BE2C (cell line): ENCODE measurements around the gene EFEMP1.
"Not testable (repeated sequence)": the region's sequence is repeated elsewhere in the genome, so short reads cannot be mapped to it uniquely, and the experiment has no call there.

Experiments
- DNase-seq: peaks from one replicate; pipeline ENCODE4 v3.0.0-alpha.2; 2020
- H3K27me3 ChIP-seq: fragments of 250-450 bp; sonication (Bioruptor Pico); 2 replicates; pipeline ENCODE4 v1.5.1; 2020; ENCODE audit warnings: mild to moderate bottlenecking
- H3K36me3 ChIP-seq: fragments of 250-450 bp; sonication (Bioruptor Pico); 2 replicates; pipeline ENCODE4 v1.5.1; 2020; ENCODE audit warnings: mild to moderate bottlenecking
- H3K4me1 ChIP-seq: fragments of 250-450 bp; sonication (Bioruptor Pico); 2 replicates; pipeline ENCODE4 v1.5.1; 2020
- H3K4me3 ChIP-seq: 2 replicates; pipeline ENCODE4 v1.5.1; 2011; ENCODE audit warnings: low read depth, low read length
- H3K9me3 ChIP-seq: fragments of 250-450 bp; sonication (Bioruptor Pico); 2 replicates; pipeline ENCODE4 v1.5.1; 2020
- TF ChIP-seq, protein P1 (sequence below): IDR thresholded peaks from 2 replicates; pipeline ENCODE4 v1.5.1; 2012; ENCODE audit warnings: mild to moderate bottlenecking, low read depth, low read length

EFEMP1 gene

DNA sequence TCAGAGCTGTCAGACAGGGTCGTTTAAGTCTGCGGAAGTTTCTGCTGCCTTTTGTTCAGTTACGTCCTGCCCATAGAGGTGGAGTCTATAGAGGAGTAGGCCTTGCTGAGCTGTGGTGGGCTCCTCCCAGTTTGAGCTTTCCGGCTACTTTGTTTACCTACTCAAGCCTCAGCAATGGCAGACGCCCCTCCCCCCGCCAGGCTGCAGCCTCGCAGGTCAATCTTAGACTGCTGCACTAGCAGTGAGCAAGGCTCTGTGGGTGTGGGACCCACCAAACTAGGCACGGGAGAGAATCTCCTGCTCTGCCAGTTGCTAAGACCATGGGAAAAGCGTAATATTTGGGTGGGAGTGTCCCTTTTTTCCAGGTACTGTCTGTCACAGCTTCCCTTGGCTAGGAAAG, 86.5 kb downstream of the EFEMP1 start:
- H3K9me3 ChIP-seq = no peaks in the 10 kb centered on the region
- H3K4me3 ChIP-seq = no peak overlapping the region
- no peaks in the 10 kb centered on the region for H3K4me1 ChIP-seq
- no peaks in the 10 kb centered on the region for H3K36me3 ChIP-seq
- H3K27me3 ChIP-seq = no peaks in the 10 kb centered on the region
- DNase-seq = no peak
- TF ChIP-seq, protein P1, sequence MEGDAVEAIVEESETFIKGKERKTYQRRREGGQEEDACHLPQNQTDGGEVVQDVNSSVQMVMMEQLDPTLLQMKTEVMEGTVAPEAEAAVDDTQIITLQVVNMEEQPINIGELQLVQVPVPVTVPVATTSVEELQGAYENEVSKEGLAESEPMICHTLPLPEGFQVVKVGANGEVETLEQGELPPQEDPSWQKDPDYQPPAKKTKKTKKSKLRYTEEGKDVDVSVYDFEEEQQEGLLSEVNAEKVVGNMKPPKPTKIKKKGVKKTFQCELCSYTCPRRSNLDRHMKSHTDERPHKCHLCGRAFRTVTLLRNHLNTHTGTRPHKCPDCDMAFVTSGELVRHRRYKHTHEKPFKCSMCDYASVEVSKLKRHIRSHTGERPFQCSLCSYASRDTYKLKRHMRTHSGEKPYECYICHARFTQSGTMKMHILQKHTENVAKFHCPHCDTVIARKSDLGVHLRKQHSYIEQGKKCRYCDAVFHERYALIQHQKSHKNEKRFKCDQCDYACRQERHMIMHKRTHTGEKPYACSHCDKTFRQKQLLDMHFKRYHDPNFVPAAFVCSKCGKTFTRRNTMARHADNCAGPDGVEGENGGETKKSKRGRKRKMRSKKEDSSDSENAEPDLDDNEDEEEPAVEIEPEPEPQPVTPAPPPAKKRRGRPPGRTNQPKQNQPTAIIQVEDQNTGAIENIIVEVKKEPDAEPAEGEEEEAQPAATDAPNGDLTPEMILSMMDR = no peak

DNA sequence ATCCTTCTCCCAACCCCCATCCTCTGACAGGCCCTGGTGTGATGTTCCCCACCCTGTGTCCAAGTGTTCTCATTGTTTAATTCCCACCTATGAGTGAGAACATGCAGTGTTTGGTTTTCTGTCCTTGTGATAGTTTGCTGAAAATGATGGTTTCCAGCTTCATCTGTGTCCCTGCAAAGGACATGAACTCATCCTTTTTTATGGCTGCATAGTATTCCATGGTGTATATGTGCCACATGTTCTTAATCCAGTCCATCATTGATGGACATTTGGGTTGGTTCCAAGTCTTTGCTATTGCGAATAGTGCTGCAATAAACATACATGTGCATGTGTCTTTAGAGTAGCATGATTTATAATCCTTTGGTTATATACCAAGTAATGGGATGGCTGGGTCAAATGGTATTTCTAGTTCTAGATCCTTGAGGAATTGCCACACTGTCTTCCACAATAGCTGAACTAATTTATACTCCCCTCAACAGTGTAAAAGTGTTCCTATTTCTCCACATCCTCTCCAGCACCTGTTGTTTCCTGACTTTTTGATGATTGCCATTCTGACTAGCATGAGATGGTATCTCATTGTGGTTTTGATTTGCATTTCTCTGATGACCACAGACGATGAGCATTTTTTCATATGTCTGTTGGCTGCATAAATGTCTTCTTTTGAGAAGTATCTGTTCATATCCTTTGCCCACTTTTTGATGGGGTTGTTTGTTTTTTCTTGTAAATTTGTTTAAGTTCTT, 91.7 kb downstream of the EFEMP1 start:
- not testable (repeated sequence) for DNase-seq, H3K27me3 ChIP-seq, H3K4me1 ChIP-seq, H3K36me3 ChIP-seq, H3K9me3 ChIP-seq, H3K4me3 ChIP-seq

DNA sequence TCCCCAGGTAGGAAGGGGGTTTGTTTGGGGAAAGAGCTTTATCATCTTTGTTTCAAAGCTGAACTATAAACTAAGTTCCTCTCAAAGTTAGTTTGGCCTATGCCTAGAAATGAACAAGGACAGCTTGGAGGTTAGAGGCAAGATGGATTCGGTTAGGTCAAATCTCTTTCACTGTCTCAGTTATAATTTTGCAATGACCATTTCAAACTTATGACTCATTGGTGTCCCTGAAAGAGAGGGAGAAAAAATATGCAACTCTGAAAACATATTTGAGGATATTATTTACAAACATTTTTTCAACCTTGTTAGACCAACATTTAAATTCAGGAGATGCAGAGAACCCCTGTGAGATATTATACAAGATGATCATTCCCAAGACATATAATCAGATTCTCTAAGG, 95.7 kb downstream of the EFEMP1 start:
- H3K36me3 ChIP-seq = no peaks in the 10 kb centered on the region
- H3K4me1 ChIP-seq = no peaks in the 10 kb centered on the region
- no peaks in the 10 kb centered on the region for H3K27me3 ChIP-seq
- H3K9me3 ChIP-seq = no peaks in the 10 kb centered on the region
- DNase-seq = no peak
- TF ChIP-seq, protein P1 = no peak
- H3K4me3 ChIP-seq = no peak overlapping the region

- DNase-seq, H3K36me3 ChIP-seq, H3K4me1 ChIP-seq, H3K9me3 ChIP-seq, H3K4me3 ChIP-seq, H3K27me3 ChIP-seq: not testable (repeated sequence)
These were observed 96.2 kb downstream of the EFEMP1 start for GRCh38 chr2:55827428-55827827.

DNA sequence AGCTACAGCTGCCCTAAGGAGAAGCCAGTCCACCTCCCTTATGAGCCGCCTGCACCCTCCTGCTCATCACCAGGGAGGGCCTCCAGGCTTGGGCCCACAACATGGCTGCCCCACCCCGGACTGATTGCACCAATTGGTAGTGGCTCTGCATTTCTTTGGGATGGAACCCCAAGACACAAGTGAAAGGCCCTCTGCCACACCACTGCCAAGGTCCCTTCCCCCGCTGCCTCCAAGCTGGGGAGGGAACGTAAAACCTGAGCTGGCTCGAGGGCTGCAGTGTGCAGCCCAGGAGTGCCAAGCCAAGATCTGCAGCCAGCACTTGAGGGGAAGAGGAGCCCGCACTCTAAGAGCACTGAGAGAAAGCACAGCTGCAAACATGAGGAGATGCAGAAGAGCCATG, 97.3 kb downstream of the EFEMP1 start:
- H3K36me3 ChIP-seq = no peaks in the 10 kb centered on the region
- TF ChIP-seq, protein P1 = no peak
- no peak overlapping the region for H3K4me3 ChIP-seq
- no peaks in the 10 kb centered on the region for H3K27me3 ChIP-seq
- DNase-seq = no peak
- no peaks in the 10 kb centered on the region for H3K9me3 ChIP-seq
- no peaks in the 10 kb centered on the region for H3K4me1 ChIP-seq

DNA sequence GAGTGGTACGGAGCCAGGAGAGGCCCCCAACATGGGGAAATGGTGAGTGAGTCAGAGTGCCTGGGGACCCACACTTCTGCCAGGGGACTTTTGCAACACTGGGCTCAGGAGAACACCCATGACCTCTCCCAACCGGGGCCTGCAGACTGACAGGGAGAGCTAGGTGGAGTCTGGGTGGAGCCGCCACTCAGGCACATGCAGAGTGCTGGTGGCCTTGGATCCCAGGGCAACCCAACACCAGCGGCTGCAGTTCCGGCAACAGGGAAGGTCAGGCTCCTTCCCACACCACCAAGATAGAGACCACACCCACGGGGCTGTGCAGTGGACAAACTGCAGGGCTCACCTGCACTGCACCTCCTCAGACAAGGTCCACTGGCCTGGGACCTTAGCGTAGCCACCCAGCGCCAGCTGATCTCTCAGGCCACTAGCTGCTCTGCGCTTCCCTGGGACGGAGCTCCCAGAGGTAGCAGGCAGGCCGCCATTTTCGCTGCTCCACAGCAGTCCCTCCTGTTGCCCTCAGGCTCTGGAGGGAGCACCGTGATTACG, 99.0 kb downstream of the EFEMP1 start:
- no peak for DNase-seq
- no peaks in the 10 kb centered on the region for H3K4me1 ChIP-seq
- TF ChIP-seq, protein P1 = no peak
- no peak overlapping the region for H3K4me3 ChIP-seq
- H3K36me3 ChIP-seq = no peaks in the 10 kb centered on the region
- H3K9me3 ChIP-seq = no peaks in the 10 kb centered on the region
- H3K27me3 ChIP-seq = no peaks in the 10 kb centered on the region
